ENCODE measurements around the gene HOXA6. TPM values are rescaled to one million over a fixed set of nuclear protein-coding genes. Genes with fewer than 3 reads are reported as not detected.

Gene HOXA6
- polyA plus RNA-seq, 1 donor from 2014 or later: not detected

DNA sequence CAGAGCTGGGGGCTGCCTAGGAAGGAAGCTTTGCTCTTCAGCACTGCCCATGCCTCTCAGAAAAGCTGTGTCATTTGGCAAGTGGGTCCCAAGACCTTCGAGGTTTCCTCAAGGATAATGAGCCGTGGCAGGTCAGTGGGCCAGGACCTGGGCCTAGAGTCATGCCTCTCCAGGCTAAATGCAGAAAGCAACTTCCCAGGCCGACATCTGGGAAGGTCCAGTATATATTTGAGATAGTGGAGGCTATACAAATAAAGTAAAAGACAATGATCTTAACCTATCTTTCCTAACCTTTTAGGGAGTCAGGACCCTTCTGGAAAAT, 28.9 kb upstream of the HOXA6 start:
- TF ChIP-seq POLR2AphosphoS5 (IDR thresholded peaks at IDR 0.05) (no peak), SMC3 (conservative IDR thresholded peaks at IDR 0.05; ENCODE audit: poor library complexity) (no peak), EP300 (conservative IDR thresholded peaks at IDR 0.05; ENCODE audit: poor library complexity, severe bottlenecking) (no peak), EZH2 (IDR thresholded peaks at IDR 0.05; ENCODE audit: borderline replicate concordance, insufficient read depth, low read length, poor library complexity, severe bottlenecking) (no peak), TAF1 (IDR thresholded peaks at IDR 0.05; ENCODE audit: low read depth) (no peak), MXI1 (conservative IDR thresholded peaks at IDR 0.05; ENCODE audit: poor library complexity, severe bottlenecking) (no peak), RAD21 (conservative IDR thresholded peaks at IDR 0.05) (no peak)
- TF ChIP-seq, protein P1, sequence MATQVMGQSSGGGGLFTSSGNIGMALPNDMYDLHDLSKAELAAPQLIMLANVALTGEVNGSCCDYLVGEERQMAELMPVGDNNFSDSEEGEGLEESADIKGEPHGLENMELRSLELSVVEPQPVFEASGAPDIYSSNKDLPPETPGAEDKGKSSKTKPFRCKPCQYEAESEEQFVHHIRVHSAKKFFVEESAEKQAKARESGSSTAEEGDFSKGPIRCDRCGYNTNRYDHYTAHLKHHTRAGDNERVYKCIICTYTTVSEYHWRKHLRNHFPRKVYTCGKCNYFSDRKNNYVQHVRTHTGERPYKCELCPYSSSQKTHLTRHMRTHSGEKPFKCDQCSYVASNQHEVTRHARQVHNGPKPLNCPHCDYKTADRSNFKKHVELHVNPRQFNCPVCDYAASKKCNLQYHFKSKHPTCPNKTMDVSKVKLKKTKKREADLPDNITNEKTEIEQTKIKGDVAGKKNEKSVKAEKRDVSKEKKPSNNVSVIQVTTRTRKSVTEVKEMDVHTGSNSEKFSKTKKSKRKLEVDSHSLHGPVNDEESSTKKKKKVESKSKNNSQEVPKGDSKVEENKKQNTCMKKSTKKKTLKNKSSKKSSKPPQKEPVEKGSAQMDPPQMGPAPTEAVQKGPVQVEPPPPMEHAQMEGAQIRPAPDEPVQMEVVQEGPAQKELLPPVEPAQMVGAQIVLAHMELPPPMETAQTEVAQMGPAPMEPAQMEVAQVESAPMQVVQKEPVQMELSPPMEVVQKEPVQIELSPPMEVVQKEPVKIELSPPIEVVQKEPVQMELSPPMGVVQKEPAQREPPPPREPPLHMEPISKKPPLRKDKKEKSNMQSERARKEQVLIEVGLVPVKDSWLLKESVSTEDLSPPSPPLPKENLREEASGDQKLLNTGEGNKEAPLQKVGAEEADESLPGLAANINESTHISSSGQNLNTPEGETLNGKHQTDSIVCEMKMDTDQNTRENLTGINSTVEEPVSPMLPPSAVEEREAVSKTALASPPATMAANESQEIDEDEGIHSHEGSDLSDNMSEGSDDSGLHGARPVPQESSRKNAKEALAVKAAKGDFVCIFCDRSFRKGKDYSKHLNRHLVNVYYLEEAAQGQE (IDR thresholded peaks at IDR 0.05; ENCODE audit: borderline replicate concordance): no peak
- TF ChIP-seq, protein P2, sequence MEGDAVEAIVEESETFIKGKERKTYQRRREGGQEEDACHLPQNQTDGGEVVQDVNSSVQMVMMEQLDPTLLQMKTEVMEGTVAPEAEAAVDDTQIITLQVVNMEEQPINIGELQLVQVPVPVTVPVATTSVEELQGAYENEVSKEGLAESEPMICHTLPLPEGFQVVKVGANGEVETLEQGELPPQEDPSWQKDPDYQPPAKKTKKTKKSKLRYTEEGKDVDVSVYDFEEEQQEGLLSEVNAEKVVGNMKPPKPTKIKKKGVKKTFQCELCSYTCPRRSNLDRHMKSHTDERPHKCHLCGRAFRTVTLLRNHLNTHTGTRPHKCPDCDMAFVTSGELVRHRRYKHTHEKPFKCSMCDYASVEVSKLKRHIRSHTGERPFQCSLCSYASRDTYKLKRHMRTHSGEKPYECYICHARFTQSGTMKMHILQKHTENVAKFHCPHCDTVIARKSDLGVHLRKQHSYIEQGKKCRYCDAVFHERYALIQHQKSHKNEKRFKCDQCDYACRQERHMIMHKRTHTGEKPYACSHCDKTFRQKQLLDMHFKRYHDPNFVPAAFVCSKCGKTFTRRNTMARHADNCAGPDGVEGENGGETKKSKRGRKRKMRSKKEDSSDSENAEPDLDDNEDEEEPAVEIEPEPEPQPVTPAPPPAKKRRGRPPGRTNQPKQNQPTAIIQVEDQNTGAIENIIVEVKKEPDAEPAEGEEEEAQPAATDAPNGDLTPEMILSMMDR (IDR thresholded peaks at IDR 0.05; ENCODE audit: poor library complexity, severe bottlenecking): no peak
- Histone ChIP-seq H3K36me3 (ENCODE audit: insufficient read depth, low read length) (no peaks in the 10 kb centered on the region), H3K9me2 (ENCODE audit: insufficient read depth, low read length) (no peaks in the 10 kb centered on the region), H4K20me1 (ENCODE audit: insufficient read depth) (no peaks in the 10 kb centered on the region), H3K27me3 (ENCODE audit: insufficient read depth, low read depth, low read length) (peaks cover 100% of the 10 kb centered on the region), H3K9me3 (ENCODE audit: low read length) (peaks cover 15% of the 10 kb centered on the region), H3K9ac (ENCODE audit: low read length) (no peak overlapping the region), H3K27ac (ENCODE audit: low read length) (no peak overlapping the region), H3F3A (ENCODE audit: insufficient read depth, low read length, poor library complexity, severe bottlenecking) (no peaks in the 10 kb centered on the region), H2AFZ (ENCODE audit: low read depth, low read length) (no peak overlapping the region), H3K79me2 (replicated peaks; ENCODE audit: insufficient read depth, low read length) (no peaks in the 10 kb centered on the region), H3K4me2 (ENCODE audit: low read length) (no peak overlapping the region), H3K4me3 (ENCODE audit: low read length) (no peak overlapping the region)

DNA sequence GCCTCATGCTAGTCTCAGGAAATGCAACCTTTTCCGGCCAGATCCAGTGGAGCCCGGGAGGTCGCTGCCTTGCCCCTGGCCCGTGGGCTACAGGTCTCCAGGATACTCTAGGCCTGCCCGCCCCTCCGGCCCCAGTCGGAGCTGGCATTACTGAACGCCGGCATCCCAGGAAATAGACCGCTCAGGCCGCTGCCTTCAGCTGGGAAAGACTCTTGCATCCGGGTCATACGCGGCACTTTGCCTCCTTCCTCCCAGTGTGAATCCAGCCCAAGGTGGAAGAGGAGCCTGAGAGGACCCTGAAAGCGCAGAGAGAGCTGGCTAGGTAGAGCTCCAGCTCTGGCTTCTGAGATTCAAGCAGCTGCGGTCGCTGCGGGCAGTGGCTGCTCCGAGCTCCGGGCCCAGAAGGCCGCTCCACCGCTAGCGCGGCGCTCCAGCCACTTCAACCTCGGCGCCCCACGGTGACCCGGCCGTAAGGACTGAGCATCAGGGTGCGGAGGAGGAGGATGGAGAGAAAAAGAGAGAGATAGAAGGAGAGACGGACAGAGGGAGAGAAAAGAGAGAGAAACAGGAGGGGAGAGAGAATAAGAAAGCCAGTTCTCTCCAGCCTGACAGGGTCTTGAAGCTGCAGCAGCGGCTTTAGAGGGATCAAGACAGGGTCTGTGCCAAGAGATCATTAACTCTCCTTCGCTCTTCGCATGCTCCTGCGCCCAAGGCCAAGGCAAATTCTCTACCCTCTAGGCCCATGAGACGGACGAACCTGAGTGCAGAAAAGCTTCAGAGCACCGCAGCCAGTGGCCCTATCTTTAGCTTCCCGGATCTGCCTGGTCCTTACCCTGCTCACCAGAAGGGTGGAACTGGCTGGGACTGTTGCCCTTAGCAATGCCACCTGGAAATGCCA, 28.3 kb upstream of the HOXA6 start:
- Histone ChIP-seq H3K4me3 (ENCODE audit: low read length) (no peak overlapping the region), H3K27ac (ENCODE audit: low read length) (no peak overlapping the region), H3K9me3 (ENCODE audit: low read length) (peaks cover 15% of the 10 kb centered on the region), H3K4me2 (ENCODE audit: low read length) (no peak overlapping the region), H3F3A (ENCODE audit: insufficient read depth, low read length, poor library complexity, severe bottlenecking) (no peaks in the 10 kb centered on the region), H3K9me2 (ENCODE audit: insufficient read depth, low read length) (no peaks in the 10 kb centered on the region), H3K79me2 (replicated peaks; ENCODE audit: insufficient read depth, low read length) (no peaks in the 10 kb centered on the region), H2AFZ (ENCODE audit: low read depth, low read length) (no peak overlapping the region), H3K9ac (ENCODE audit: low read length) (no peak overlapping the region), H3K36me3 (ENCODE audit: insufficient read depth, low read length) (no peaks in the 10 kb centered on the region), H3K27me3 (ENCODE audit: insufficient read depth, low read depth, low read length) (peaks cover 100% of the 10 kb centered on the region), H4K20me1 (ENCODE audit: insufficient read depth) (no peaks in the 10 kb centered on the region)
- no peak for TF ChIP-seq POLR2AphosphoS5 (IDR thresholded peaks at IDR 0.05)
- no peak for TF ChIP-seq EP300 (conservative IDR thresholded peaks at IDR 0.05; ENCODE audit: poor library complexity, severe bottlenecking)
- no peak for TF ChIP-seq MXI1 (conservative IDR thresholded peaks at IDR 0.05; ENCODE audit: poor library complexity, severe bottlenecking)
- TF ChIP-seq, protein P1 (IDR thresholded peaks at IDR 0.05; ENCODE audit: borderline replicate concordance): no peak
- TF ChIP-seq RAD21 (conservative IDR thresholded peaks at IDR 0.05): no peak

All from neural cell (in vitro differentiated cells).